ENCODE data around the gene TMPRSS2. TPM values are rescaled to one million over a fixed set of nuclear protein-coding genes. Genes with fewer than 3 reads are reported as not detected.
A peak's percentile ranks its signal among the peaks of the same experiment; 100 is the strongest.

TMPRSS2 gene
- total RNA-seq = not detected

GRCh38 chr21:41507521-41508414 is at the start of gene TMPRSS2:
TSS of gene TMPRSS2 (minus strand) at chr21:41508158. CDS start at chr21:41498133, 10,025 bp downstream.
- peaks cover 19 to 27% of the 10 kb centered on the region in 2 donors for H3K27me3 Mint-ChIP-seq
- no peak within 1 kb of the TSS for H3K4me3 Mint-ChIP-seq
- DNase-seq (ENCODE audit: low spot score) (no peak), ATAC-seq (no peak)
- no peaks in the 10 kb centered on the region for H3K9me3 Mint-ChIP-seq
- no peaks in the 10 kb centered on the region for H3K36me3 Mint-ChIP-seq
- H3K27ac Mint-ChIP-seq = no peak within 1 kb of the TSS
- H3K4me1 Mint-ChIP-seq (ENCODE audit: low read depth in 2 of 2) = no peaks in the 10 kb centered on the region

GRCh38 chr21:41555057-41555456 is 47.1 kb upstream of the TMPRSS2 start:
- no peak overlapping the region for H3K4me3 Mint-ChIP-seq
- peaks cover 0 to 4% of the 10 kb centered on the region in 2 donors for H3K4me1 Mint-ChIP-seq (ENCODE audit: low read depth in 2 of 2)
- H3K9me3 Mint-ChIP-seq = no peaks in the 10 kb centered on the region
- H3K27me3 Mint-ChIP-seq = peaks cover 19 to 23% of the 10 kb centered on the region in 2 donors
- no peak overlapping the region for H3K27ac Mint-ChIP-seq
- no peak for ATAC-seq
- no peaks in the 10 kb centered on the region for H3K36me3 Mint-ChIP-seq
- no peak for DNase-seq (ENCODE audit: low spot score)

DNA sequence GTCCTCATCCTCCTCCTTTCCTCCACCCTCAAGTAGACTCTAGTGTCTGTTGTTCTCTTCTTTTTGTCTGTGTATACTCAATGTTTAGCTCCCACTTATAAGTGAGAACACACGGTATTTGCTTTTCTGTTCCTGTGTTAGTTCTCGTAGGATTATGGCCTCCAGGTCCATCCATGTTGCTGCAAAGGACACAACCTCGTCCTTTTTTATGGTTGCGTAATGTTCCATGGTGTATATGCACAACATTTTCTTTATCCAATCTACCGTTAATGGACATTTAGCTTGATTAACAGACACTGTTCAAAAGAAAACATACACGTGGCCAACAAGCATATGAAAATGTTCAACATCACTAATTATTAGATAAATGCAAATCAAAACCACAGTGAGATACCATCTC is 44.3 kb upstream of the TMPRSS2 start:
- ATAC-seq (no peak), DNase-seq (ENCODE audit: low spot score) (no peak)
- Mint-ChIP-seq H3K4me1 (ENCODE audit: low read depth in 2 of 2) (no peaks in the 10 kb centered on the region), H3K27ac (no peak overlapping the region), H3K4me3 (no peak overlapping the region), H3K36me3 (no peaks in the 10 kb centered on the region), H3K9me3 (no peaks in the 10 kb centered on the region), H3K27me3 (peaks cover 16 to 18% of the 10 kb centered on the region in 2 donors)

GRCh38 chr21:41548781-41549180 is 40.8 kb upstream of the TMPRSS2 start:
- Mint-ChIP-seq H3K27ac (no peak overlapping the region), H3K9me3 (no peaks in the 10 kb centered on the region), H3K36me3 (no peaks in the 10 kb centered on the region), H3K27me3 (peaks cover 16 to 27% of the 10 kb centered on the region in 2 donors), H3K4me3 (no peak overlapping the region), H3K4me1 (ENCODE audit: low read depth in 2 of 2) (peaks cover 0 to 6% of the 10 kb centered on the region in 2 donors)
- DNase-seq (ENCODE audit: low spot score) (no peak), ATAC-seq (peak in 1 of 2 donors; percentile 15)

DNA sequence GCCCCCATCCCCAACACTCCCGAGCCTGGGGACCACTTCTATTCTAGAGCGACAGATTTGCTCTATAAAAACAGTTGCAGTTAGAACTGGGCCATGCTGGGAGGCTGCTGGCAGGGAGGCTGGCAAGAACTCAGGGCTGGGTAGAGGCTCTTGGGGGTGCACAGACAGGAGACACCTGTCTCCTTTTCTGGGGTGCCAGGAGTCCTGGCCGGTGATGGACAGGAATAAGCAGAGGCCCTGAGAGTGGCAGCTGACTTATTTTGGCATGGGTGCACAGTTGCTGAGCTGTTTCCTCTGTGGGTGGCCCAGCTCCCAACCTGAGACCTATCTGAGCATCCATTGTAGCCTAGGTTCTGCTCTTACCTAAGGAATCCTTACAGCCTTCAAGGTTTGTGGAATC is 39.2 kb upstream of the TMPRSS2 start:
- Mint-ChIP-seq H3K27ac (no peak overlapping the region), H3K36me3 (no peaks in the 10 kb centered on the region), H3K9me3 (no peaks in the 10 kb centered on the region), H3K4me3 (no peak overlapping the region), H3K4me1 (ENCODE audit: low read depth in 2 of 2) (peaks cover 0 to 6% of the 10 kb centered on the region in 2 donors), H3K27me3 (peaks cover 20 to 38% of the 10 kb centered on the region in 2 donors)
- ATAC-seq (peak in 1 of 2 donors; percentile 43), DNase-seq (ENCODE audit: low spot score) (no peak)

DNA sequence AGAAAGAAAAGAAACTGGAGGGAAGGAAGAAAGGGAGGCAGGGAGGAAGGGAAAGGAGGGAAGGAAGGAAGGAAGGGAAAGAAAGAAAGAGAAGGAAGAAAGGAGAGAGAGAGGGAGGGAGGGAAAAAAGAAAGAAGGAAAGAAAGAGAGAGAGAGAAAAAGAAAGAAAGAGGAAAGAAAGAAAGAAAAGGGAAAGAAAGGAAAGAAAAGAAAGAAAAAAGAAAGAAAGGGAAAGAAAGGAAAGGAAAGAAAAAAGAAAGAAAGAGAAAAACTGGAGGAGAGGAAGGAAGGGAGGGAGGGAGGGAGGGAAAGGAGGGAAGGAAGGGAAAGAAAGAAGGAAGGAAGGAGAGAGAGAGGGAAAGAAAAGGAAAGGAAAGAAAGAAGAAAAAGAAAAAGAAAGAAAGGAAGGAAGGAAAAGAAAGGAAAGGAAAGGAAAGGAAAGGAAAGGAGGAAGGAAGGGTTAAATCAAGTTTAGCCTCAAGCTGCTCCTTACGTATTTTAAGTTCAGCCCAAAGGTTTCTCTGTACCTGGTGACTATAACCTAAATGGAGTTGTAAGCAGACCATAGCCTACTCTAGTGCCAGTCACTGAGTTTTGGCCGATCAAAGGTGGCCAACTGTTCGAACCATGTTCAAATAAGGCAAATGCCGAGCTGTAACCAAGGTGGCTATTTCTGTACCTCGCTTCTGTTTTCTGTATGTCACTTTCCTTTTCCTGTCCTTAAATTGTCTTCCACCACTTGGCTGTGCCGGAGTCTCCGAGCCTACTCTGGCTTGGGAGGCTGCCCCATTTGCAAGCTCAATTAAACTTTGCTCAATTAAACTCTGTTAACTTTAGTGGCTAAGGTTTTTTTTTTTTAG is 37.8 kb upstream of the TMPRSS2 start:
- H3K27ac Mint-ChIP-seq = no peak overlapping the region
- H3K4me3 Mint-ChIP-seq = no peak overlapping the region
- no peak for ATAC-seq

GRCh38 chr21:41542727-41543126 is 34.8 kb upstream of the TMPRSS2 start:
- Mint-ChIP-seq H3K9me3 (no peaks in the 10 kb centered on the region), H3K4me3 (no peak overlapping the region), H3K36me3 (no peaks in the 10 kb centered on the region), H3K4me1 (ENCODE audit: low read depth in 2 of 2) (peaks cover 0 to 6% of the 10 kb centered on the region in 2 donors), H3K27me3 (peaks cover 29 to 48% of the 10 kb centered on the region in 2 donors), H3K27ac (no peak overlapping the region)
- DNase-seq (ENCODE audit: low spot score) (no peak), ATAC-seq (no peak)

More for the DNA sequence above, 37.8 kb upstream of the TMPRSS2 start:
- no peak for DNase-seq (ENCODE audit: low spot score)
- Mint-ChIP-seq H3K36me3 (no peaks in the 10 kb centered on the region), H3K9me3 (no peaks in the 10 kb centered on the region), H3K27me3 (peaks cover 23 to 50% of the 10 kb centered on the region in 2 donors), H3K4me1 (ENCODE audit: low read depth in 2 of 2) (peaks cover 0 to 6% of the 10 kb centered on the region in 2 donors)

GRCh38 chr21:41537356-41537755 is 29.4 kb upstream of the TMPRSS2 start:
- ATAC-seq = no peak
- Mint-ChIP-seq H3K36me3 (no peaks in the 10 kb centered on the region), H3K9me3 (no peaks in the 10 kb centered on the region), H3K27ac (no peak overlapping the region), H3K27me3 (peaks cover 27 to 28% of the 10 kb centered on the region in 2 donors), H3K4me1 (ENCODE audit: low read depth in 2 of 2) (no peaks in the 10 kb centered on the region), H3K4me3 (no peak overlapping the region)
- no peak for DNase-seq (ENCODE audit: low spot score)

DNA sequence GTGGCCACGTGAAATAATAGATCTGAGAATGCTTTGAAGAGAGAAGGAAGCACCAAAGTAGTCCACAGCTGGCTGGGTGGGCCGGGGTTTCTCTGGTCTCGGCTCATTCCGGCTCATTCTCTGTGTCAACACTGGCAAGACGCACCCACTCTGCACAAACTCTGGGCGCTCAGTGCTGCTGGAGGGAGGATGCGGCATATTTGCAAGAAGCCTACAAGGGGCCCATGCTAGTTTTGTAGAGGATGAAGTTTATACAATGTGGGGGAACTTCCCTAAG is 28.8 kb upstream of the TMPRSS2 start:
- no peak for ATAC-seq
- H3K36me3 Mint-ChIP-seq = no peaks in the 10 kb centered on the region
- no peak overlapping the region for H3K4me3 Mint-ChIP-seq

GRCh38 chr21:41536076-41536826 is 28.3 kb upstream of the TMPRSS2 start:
- Mint-ChIP-seq H3K27me3 (peaks cover 18 to 24% of the 10 kb centered on the region in 2 donors), H3K27ac (no peak overlapping the region), H3K9me3 (no peaks in the 10 kb centered on the region), H3K36me3 (no peaks in the 10 kb centered on the region), H3K4me1 (ENCODE audit: low read depth in 2 of 2) (no peaks in the 10 kb centered on the region), H3K4me3 (no peak overlapping the region)
- no peak for DNase-seq (ENCODE audit: low spot score)
- peak in 1 of 2 donors; percentile 24 for ATAC-seq

More for the DNA sequence above, 28.8 kb upstream of the TMPRSS2 start:
- H3K9me3 Mint-ChIP-seq = no peaks in the 10 kb centered on the region
- peaks cover 23 to 27% of the 10 kb centered on the region in 2 donors for H3K27me3 Mint-ChIP-seq
- DNase-seq (ENCODE audit: low spot score) = no peak
- no peak overlapping the region for H3K27ac Mint-ChIP-seq
- no peaks in the 10 kb centered on the region for H3K4me1 Mint-ChIP-seq (ENCODE audit: low read depth in 2 of 2)

GRCh38 chr21:41530366-41530765 is 22.4 kb upstream of the TMPRSS2 start:
- Mint-ChIP-seq H3K9me3 (no peaks in the 10 kb centered on the region), H3K4me1 (ENCODE audit: low read depth in 2 of 2) (no peaks in the 10 kb centered on the region), H3K27ac (no peak overlapping the region), H3K4me3 (no peak overlapping the region), H3K36me3 (no peaks in the 10 kb centered on the region), H3K27me3 (peaks cover 17 to 28% of the 10 kb centered on the region in 2 donors)
- DNase-seq (ENCODE audit: low spot score) (no peak), ATAC-seq (no peak)

DNA sequence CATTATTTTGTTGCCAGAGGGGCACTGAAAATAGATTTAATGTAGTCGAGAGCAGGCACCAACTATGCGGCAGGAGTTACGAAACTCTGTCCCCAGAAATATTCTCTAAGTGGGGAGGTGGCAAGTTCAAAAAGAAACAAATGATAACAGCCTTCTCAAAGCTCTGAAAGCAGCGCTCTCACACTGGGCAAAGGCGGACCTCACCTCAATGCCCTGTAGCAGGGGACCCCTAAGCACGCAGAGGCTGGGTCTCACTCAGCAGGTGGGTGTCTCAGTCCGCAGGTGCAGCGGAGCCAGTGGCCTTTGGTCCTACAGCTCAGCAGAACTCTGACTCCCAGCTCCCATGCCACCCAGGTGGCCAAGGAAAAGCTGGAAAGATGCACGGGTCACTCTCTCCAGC is 21.8 kb upstream of the TMPRSS2 start:
- Mint-ChIP-seq H3K9me3 (no peaks in the 10 kb centered on the region), H3K27me3 (peaks cover 14 to 28% of the 10 kb centered on the region in 2 donors), H3K27ac (no peak overlapping the region), H3K4me3 (no peak overlapping the region), H3K4me1 (ENCODE audit: low read depth in 2 of 2) (no peaks in the 10 kb centered on the region), H3K36me3 (no peaks in the 10 kb centered on the region)
- ATAC-seq = no peak
- DNase-seq (ENCODE audit: low spot score) = no peak

- Mint-ChIP-seq H3K4me3 (no peak overlapping the region), H3K9me3 (no peaks in the 10 kb centered on the region), H3K27ac (no peak overlapping the region), H3K27me3 (peaks cover 11 to 21% of the 10 kb centered on the region in 2 donors), H3K36me3 (no peaks in the 10 kb centered on the region), H3K4me1 (ENCODE audit: low read depth in 2 of 2) (no peaks in the 10 kb centered on the region)
- ATAC-seq (peak; percentile 18 to 49), DNase-seq (ENCODE audit: low spot score) (no peak)
Measured at GRCh38 chr21:41526478-41527087, 18.6 kb upstream of the TMPRSS2 start.
